SH-SY5Y (cell line): ENCODE measurements around the gene RAB34.

Experiments used
- GATA2 ChIP-seq: IDR thresholded peaks from 2 replicates; pipeline ENCODE4 v1.6.1; 2011; ENCODE audit warnings: mild to moderate bottlenecking, low read depth, low read length
- GATA3 ChIP-seq: IDR thresholded peaks from 2 replicates; pipeline ENCODE4 v1.6.1; 2011; ENCODE audit warnings: low read depth, mild to moderate bottlenecking, low read length, moderate library complexity

- TF ChIP-seq GATA2 (no peak), GATA3 (no peak)
Measured at GRCh38 chr17:28763137-28763799, 45.6 kb upstream of the RAB34 start.
